ENCODE results near the gene GNG12. TPM values are rescaled to one million over a fixed set of nuclear protein-coding genes. Genes with fewer than 3 reads are reported as not detected.

Gene GNG12
- total RNA-seq, 1 experiment from 2014 or later, result 14.3 TPM

DNA sequence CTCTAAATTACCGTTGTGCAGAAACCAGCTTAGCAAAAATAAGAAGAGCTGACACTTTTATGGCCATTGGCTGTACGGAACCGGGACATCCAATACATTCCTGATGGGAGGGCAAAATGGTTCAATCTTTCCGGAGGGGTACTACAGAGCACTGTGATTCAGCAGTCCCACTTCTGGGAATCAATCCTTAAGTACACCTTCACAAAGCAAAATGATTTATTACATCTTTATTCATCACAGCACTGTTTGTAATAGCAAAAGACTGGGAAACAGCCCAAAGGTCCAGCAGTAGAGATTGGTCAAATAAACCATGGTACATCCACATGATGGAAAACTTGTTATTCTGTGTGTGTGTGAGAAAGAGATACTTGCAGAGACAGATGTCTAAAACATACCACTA lies 9.7 kb downstream of the GNG12 start:
- no peak for DNase-seq
- Mint-ChIP-seq H3K27me3 (ENCODE audit: low read depth) (no peaks in the 10 kb centered on the region), H3K9me3 (no peaks in the 10 kb centered on the region), H3K27ac (no peak overlapping the region), H3K36me3 (ENCODE audit: insufficient read depth in 1 of 3, low read depth in 3 of 3) (no peaks in the 10 kb centered on the region), H3K4me1 (peaks cover 30 to 31% of the 10 kb centered on the region in 2 experiments), H3K4me3 (no peak overlapping the region)
- H2BK15ac ChIP-seq (ENCODE audit: low read depth, low read length), result no peak overlapping the region
- H3K9ac ChIP-seq (ENCODE audit: extremely low read depth, insufficient read length, low read length), result no peak overlapping the region
- no peak overlapping the region for H3K18ac ChIP-seq (ENCODE audit: insufficient read length, low read depth, low read length)
- H2BK120ac ChIP-seq (ENCODE audit: low read depth, low read length, poor library complexity, severe bottlenecking), result no peak overlapping the region
- H3K79me1 ChIP-seq (ENCODE audit: insufficient read depth, low read depth, low read length, poor library complexity, severe bottlenecking), result no peaks in the 10 kb centered on the region
- H3K56ac ChIP-seq (ENCODE audit: insufficient read length, low read depth, low read length), result no peak overlapping the region
- H4K91ac ChIP-seq (ENCODE audit: insufficient read length, low read depth, low read length), result no peak overlapping the region
- no peaks in the 10 kb centered on the region; the same call in 1 of the 2 replicates for H3K79me2 ChIP-seq (ENCODE audit: insufficient read depth, low read length)
- H4K8ac ChIP-seq (replicated peaks; ENCODE audit: insufficient read length, low read depth, low read length), result no peak overlapping the region
- no peak overlapping the region for H3T11ph ChIP-seq (ENCODE audit: low read length)
- no peak overlapping the region for H4K5ac ChIP-seq (ENCODE audit: insufficient read length, low read depth, low read length)
- H3K4me1 ChIP-seq (ENCODE audit: insufficient read depth, low read length), result peaks cover 9% of the 10 kb centered on the region; the same call in 1 of the 2 replicates
- WGBS (ENCODE audit: extremely low coverage, insufficient read length, low lambda C conversion rate), result no CpG with 5 or more reads among the region's 4 CpGs
- TF ChIP-seq, protein P1, sequence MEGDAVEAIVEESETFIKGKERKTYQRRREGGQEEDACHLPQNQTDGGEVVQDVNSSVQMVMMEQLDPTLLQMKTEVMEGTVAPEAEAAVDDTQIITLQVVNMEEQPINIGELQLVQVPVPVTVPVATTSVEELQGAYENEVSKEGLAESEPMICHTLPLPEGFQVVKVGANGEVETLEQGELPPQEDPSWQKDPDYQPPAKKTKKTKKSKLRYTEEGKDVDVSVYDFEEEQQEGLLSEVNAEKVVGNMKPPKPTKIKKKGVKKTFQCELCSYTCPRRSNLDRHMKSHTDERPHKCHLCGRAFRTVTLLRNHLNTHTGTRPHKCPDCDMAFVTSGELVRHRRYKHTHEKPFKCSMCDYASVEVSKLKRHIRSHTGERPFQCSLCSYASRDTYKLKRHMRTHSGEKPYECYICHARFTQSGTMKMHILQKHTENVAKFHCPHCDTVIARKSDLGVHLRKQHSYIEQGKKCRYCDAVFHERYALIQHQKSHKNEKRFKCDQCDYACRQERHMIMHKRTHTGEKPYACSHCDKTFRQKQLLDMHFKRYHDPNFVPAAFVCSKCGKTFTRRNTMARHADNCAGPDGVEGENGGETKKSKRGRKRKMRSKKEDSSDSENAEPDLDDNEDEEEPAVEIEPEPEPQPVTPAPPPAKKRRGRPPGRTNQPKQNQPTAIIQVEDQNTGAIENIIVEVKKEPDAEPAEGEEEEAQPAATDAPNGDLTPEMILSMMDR (conservative IDR thresholded peaks at IDR 0.05), result no peak
- H3K27ac ChIP-seq (ENCODE audit: insufficient read length, low read depth, low read length), result no peak overlapping the region
- H4K20me1 ChIP-seq (ENCODE audit: control insufficient read depth, insufficient read depth, insufficient read length), result no peaks in the 10 kb centered on the region
- H3K23ac ChIP-seq (ENCODE audit: insufficient read length, low read depth, low read length), result no peak overlapping the region
- H3K27me3 ChIP-seq (ENCODE audit: insufficient read depth, low read length), result no peaks in the 10 kb centered on the region
- no peak overlapping the region for H2BK5ac ChIP-seq (ENCODE audit: insufficient read length, low read length)
- no peak overlapping the region for H2AK5ac ChIP-seq (ENCODE audit: insufficient read length, low read length)
- no peak overlapping the region for H2AFZ ChIP-seq (ENCODE audit: low read length)
- no peak overlapping the region for H3K14ac ChIP-seq (ENCODE audit: insufficient read depth, low read length)
- no peak overlapping the region for H3K4me2 ChIP-seq (ENCODE audit: insufficient read depth, insufficient read length, low read length)
- H3K9me3 ChIP-seq (ENCODE audit: control insufficient read depth, low read depth, low read length), result no peaks in the 10 kb centered on the region
- H2BK20ac ChIP-seq (ENCODE audit: low read depth, low read length, poor library complexity, severe bottlenecking), result no peak overlapping the region
- H2BK12ac ChIP-seq (ENCODE audit: insufficient read length, low read depth, low read length), result no peak overlapping the region
- no peaks in the 10 kb centered on the region for H3K23me2 ChIP-seq (ENCODE audit: insufficient read length, low read depth, low read length, poor library complexity, severe bottlenecking)
- no peak overlapping the region for H3K4ac ChIP-seq (ENCODE audit: low read depth, low read length)

Measured in H9 (cell line).